ENCODE measurements around the gene PRTFDC1. TPM values are rescaled to one million over a fixed set of nuclear protein-coding genes. Genes with fewer than 3 reads are reported as not detected.

PRTFDC1 gene
- total RNA-seq, 2 donors from 2014 or later = 14.5 to 18.3 TPM

GRCh38 chr10:24885551-24886289 is 66.7 kb downstream of the PRTFDC1 start:
- H3K9ac ChIP-seq (ENCODE audit: extremely low read depth, low read length, poor library complexity, severe bottlenecking) = no peak overlapping the region
- Mint-ChIP-seq H3K9me3 (no peaks in the 10 kb centered on the region), H3K36me3 (ENCODE audit: low read depth) (peaks cover 9% of the 10 kb centered on the region), H3K27me3 (ENCODE audit: insufficient read depth) (no peaks in the 10 kb centered on the region), H3K27ac (no peak overlapping the region), H3K4me1 (peaks cover 7% of the 10 kb centered on the region), H3K4me3 (no peak overlapping the region)
- DNase-seq = no peak
- H3K9me3 ChIP-seq (ENCODE audit: control insufficient read depth, low read length) = no peaks in the 10 kb centered on the region
- no peaks in the 10 kb centered on the region for H3K36me3 ChIP-seq (ENCODE audit: control insufficient read depth, insufficient read depth, low read length)
- WGBS, 2 experiments (ENCODE audit: insufficient coverage in 1 of 2, insufficient read length in 1 of 2) = 79 to 90% methylated on average over 3 to 7 of the region's 7 CpGs
- H3K4me1 ChIP-seq (ENCODE audit: control insufficient read depth, insufficient read depth, low read length) = no peaks in the 10 kb centered on the region
- no peak overlapping the region for H3K4me3 ChIP-seq (ENCODE audit: low read length)
- TF ChIP-seq, protein P1, sequence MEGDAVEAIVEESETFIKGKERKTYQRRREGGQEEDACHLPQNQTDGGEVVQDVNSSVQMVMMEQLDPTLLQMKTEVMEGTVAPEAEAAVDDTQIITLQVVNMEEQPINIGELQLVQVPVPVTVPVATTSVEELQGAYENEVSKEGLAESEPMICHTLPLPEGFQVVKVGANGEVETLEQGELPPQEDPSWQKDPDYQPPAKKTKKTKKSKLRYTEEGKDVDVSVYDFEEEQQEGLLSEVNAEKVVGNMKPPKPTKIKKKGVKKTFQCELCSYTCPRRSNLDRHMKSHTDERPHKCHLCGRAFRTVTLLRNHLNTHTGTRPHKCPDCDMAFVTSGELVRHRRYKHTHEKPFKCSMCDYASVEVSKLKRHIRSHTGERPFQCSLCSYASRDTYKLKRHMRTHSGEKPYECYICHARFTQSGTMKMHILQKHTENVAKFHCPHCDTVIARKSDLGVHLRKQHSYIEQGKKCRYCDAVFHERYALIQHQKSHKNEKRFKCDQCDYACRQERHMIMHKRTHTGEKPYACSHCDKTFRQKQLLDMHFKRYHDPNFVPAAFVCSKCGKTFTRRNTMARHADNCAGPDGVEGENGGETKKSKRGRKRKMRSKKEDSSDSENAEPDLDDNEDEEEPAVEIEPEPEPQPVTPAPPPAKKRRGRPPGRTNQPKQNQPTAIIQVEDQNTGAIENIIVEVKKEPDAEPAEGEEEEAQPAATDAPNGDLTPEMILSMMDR (conservative IDR thresholded peaks at IDR 0.05) = no peak
- no peak overlapping the region for H3K27ac ChIP-seq (ENCODE audit: low read depth, low read length)
- H3K27me3 ChIP-seq (ENCODE audit: control insufficient read depth, insufficient read depth, low read length, poor library complexity, severe bottlenecking) = no peaks in the 10 kb centered on the region

DNA sequence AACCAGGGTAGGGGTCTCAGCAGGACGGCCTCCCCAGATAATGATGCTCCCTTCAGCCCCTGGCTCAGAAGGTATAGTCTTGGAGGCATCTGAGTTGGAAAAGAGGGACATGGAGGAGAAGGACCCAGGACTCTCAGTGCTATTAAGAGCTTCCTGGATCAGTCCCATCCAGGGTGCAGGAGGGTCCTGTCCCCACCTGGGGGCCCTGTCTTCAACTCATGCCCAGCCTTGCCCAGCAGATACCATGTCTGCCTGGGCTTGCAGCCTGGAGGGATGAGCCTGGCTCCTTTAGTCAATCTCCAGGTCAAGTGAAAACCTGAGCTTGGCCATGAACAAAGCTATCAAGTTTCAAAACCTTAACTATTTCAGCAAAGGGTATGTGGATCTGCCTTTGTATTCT is 67.6 kb downstream of the PRTFDC1 start:
- DNase-seq = peak; percentile 70
- no peaks in the 10 kb centered on the region for H3K27me3 ChIP-seq (ENCODE audit: control insufficient read depth, insufficient read depth, low read length, poor library complexity, severe bottlenecking)
- H3K27ac Mint-ChIP-seq = no peak overlapping the region
- H3K4me3 ChIP-seq (ENCODE audit: low read length) = no peak overlapping the region
- no peaks in the 10 kb centered on the region for H3K4me1 ChIP-seq (ENCODE audit: control insufficient read depth, insufficient read depth, low read length)
- TF ChIP-seq, protein P1 (conservative IDR thresholded peaks at IDR 0.05) = peak; percentile 61
- no peaks in the 10 kb centered on the region for H3K9me3 ChIP-seq (ENCODE audit: control insufficient read depth, low read length)
- H3K36me3 ChIP-seq (ENCODE audit: control insufficient read depth, insufficient read depth, low read length) = no peaks in the 10 kb centered on the region
- H3K4me1 Mint-ChIP-seq = peaks cover 7% of the 10 kb centered on the region
- 88 to 100% methylated on average over 1 of the region's 1 CpG for WGBS, 2 experiments (ENCODE audit: insufficient coverage in 1 of 2, insufficient read length in 1 of 2)
- no peak overlapping the region for H3K9ac ChIP-seq (ENCODE audit: extremely low read depth, low read length, poor library complexity, severe bottlenecking)
- H3K27me3 Mint-ChIP-seq (ENCODE audit: insufficient read depth) = no peaks in the 10 kb centered on the region
- H3K4me3 Mint-ChIP-seq = no peak overlapping the region
- no peaks in the 10 kb centered on the region for H3K9me3 Mint-ChIP-seq
- H3K27ac ChIP-seq (ENCODE audit: low read depth, low read length) = no peak overlapping the region
- peaks cover 9% of the 10 kb centered on the region for H3K36me3 Mint-ChIP-seq (ENCODE audit: low read depth)

GRCh38 chr10:24884316-24884715 is 68.1 kb downstream of the PRTFDC1 start:
- Histone ChIP-seq H3K4me1 (ENCODE audit: control insufficient read depth, insufficient read depth, low read length) (no peaks in the 10 kb centered on the region), H3K9ac (ENCODE audit: extremely low read depth, low read length, poor library complexity, severe bottlenecking) (no peak overlapping the region), H3K9me3 (ENCODE audit: control insufficient read depth, low read length) (no peaks in the 10 kb centered on the region), H3K4me3 (ENCODE audit: low read length) (no peak overlapping the region), H3K36me3 (ENCODE audit: control insufficient read depth, insufficient read depth, low read length) (no peaks in the 10 kb centered on the region), H3K27me3 (ENCODE audit: control insufficient read depth, insufficient read depth, low read length, poor library complexity, severe bottlenecking) (no peaks in the 10 kb centered on the region), H3K27ac (ENCODE audit: low read depth, low read length) (no peak overlapping the region)
- TF ChIP-seq, protein P1 (conservative IDR thresholded peaks at IDR 0.05) = no peak
- no peaks in the 10 kb centered on the region for H3K9me3 Mint-ChIP-seq
- H3K36me3 Mint-ChIP-seq (ENCODE audit: low read depth) = peaks cover 9% of the 10 kb centered on the region
- no peak overlapping the region for H3K27ac Mint-ChIP-seq
- no peak overlapping the region for H3K4me3 Mint-ChIP-seq
- peaks cover 7% of the 10 kb centered on the region for H3K4me1 Mint-ChIP-seq
- H3K27me3 Mint-ChIP-seq (ENCODE audit: insufficient read depth) = no peaks in the 10 kb centered on the region
- 87% methylated on average over 2 of the region's 2 CpGs; no CpG with 5 or more reads in 1 of the 2 experiments for WGBS, 2 experiments (ENCODE audit: insufficient coverage in 1 of 2, insufficient read length in 1 of 2)
- DNase-seq = peak; percentile 31

Data from endodermal cell (in vitro differentiated cells).